ENCODE data around the gene NRG2. TPM values are rescaled to one million over a fixed set of nuclear protein-coding genes. Genes with fewer than 3 reads are reported as not detected.

Gene NRG2
- total and polyA plus RNA-seq, 2 of the 4 experiments (the other 2 are of a cell fraction) = 0.18 TPM; not detected in 1

DNA sequence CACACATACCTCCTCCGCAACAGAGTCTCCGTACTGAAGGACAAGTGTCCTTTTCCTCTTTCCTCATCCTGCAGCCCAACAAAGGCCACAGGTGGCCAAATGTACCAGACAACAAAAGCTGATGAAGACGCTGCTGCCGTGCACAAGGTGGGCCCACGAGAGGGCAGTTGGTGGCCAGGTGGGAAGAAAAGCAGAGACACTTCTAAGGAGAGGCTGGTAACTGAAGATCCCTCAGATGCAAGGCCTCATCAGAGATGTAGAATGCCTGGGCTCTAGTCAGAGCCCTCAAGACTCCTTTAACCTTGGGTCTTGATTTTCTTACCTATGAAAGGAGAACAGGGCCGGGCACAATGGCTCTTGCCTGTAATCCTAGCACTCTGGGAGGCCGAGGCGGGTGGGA lies 75.7 kb downstream of the NRG2 start:
- dilution Hi-C loops (cut with HindIII; ENCODE audit: low sequenced_read_pairs, unreplicated experiment) = no loop called here

More for the DNA sequence above, 75.7 kb downstream of the NRG2 start:
- ChIA-PET CTCF (interaction anchor here (1.2 kb wide), 2 partner anchors 180 to 190 kb away, joined by 3 to 5 read pairs; no protein-coding TSS in a partner anchor), POLR2A (ENCODE audit: unreplicated experiment) (no interaction called here)
- Histone ChIP-seq H3K14ac (replicated peaks; ENCODE audit: low read depth, low read length) (no peak overlapping the region), H3K4ac (ENCODE audit: low read depth, low read length) (no peak overlapping the region), H3K56ac (ENCODE audit: extremely low read depth, insufficient read depth, low read length) (no peak overlapping the region), H3K4me1 (ENCODE audit: control insufficient read depth, insufficient read depth, low read length) (no peaks in the 10 kb centered on the region), H3K9me3 (ENCODE audit: control insufficient read depth, insufficient read depth, low read length) (no peaks in the 10 kb centered on the region), H2BK120ac (ENCODE audit: low read depth, low read length) (no peak overlapping the region), H4K8ac (ENCODE audit: low read depth in 2 of 2, low read length in 2 of 2) (no peak overlapping the region), H2BK20ac (ENCODE audit: low read depth, low read length) (no peak overlapping the region), H3K9me1 (ENCODE audit: insufficient read depth, low read length) (no peaks in the 10 kb centered on the region), H3K4me3 (ENCODE audit: insufficient read depth, low read depth, low read length) (no peak overlapping the region), H4K91ac (ENCODE audit: insufficient read depth, low read depth, low read length) (no peak overlapping the region), H4K5ac (ENCODE audit: low read depth, low read length) (no peak overlapping the region), H3K79me1 (ENCODE audit: low read depth in 1 of 2, low read length in 2 of 2) (no peaks in the 10 kb centered on the region), H2AK5ac (ENCODE audit: low read depth, low read length) (no peak overlapping the region), H2BK15ac (ENCODE audit: low read depth, low read length) (no peak overlapping the region), H3K9ac (ENCODE audit: low read depth, low read length) (no peak overlapping the region), H2AFZ (replicated peaks; ENCODE audit: low read length, poor library complexity) (no peak overlapping the region), H3K36me3 (ENCODE audit: control insufficient read depth, insufficient read depth, low read length) (no peaks in the 10 kb centered on the region), H3K23ac (ENCODE audit: low read depth, low read length) (no peak overlapping the region), H3K18ac (ENCODE audit: low read depth, low read length) (no peak overlapping the region), H4K20me1 (ENCODE audit: insufficient read depth, low read length) (no peaks in the 10 kb centered on the region), H3K27me3 (ENCODE audit: control insufficient read depth, insufficient read depth, low read length) (peaks cover 47% of the 10 kb centered on the region), H3K4me2 (ENCODE audit: low read depth, low read length) (no peak overlapping the region), H2BK5ac (ENCODE audit: low read depth, low read length, poor library complexity, severe bottlenecking) (no peak overlapping the region), H2AK9ac (replicated peaks; ENCODE audit: low read depth, low read length, poor library complexity) (no peak overlapping the region), H3K27ac (ENCODE audit: insufficient read depth, low read length) (no peak overlapping the region)
- DNase-seq = no peak
- in situ Hi-C loops (cut with MboI; ENCODE audit: low sequenced_read_pairs) (loop anchor here (5.0 kb wide), 1 partner anchor 180 kb away; no protein-coding TSS in a partner anchor), intact Hi-C loops (cut with micrococcal nuclease) (loop anchor here (5.0 kb wide), 1 partner anchor 105 kb away; no protein-coding TSS in a partner anchor)
- BruUV-seq (replicated peaks) = no TSS peak
- no peak for ATAC-seq (ENCODE audit: low read depth)
- no CpG with 5 or more reads among the region's 8 CpGs for WGBS, 2 experiments (ENCODE audit: extremely low coverage in 2 of 2, insufficient read length in 1 of 2)
- TF ChIP-seq POLR2A (IDR thresholded peaks at IDR 0.05; ENCODE audit: low read depth, low read length) (no peak), MXI1 (IDR thresholded peaks at IDR 0.05; ENCODE audit: borderline replicate concordance, low read depth, low read length) (no peak), MAZ (IDR thresholded peaks at IDR 0.05; ENCODE audit: borderline replicate concordance, low read depth, low read length) (no peak), BHLHE40 (IDR thresholded peaks at IDR 0.05; ENCODE audit: low read depth, low read length) (no peak), CEBPB (IDR thresholded peaks at IDR 0.05; ENCODE audit: low read depth, low read length) (no peak), CHD1 (IDR thresholded peaks at IDR 0.05; ENCODE audit: low read depth, low read length) (no peak), NFE2L2 (IDR thresholded peaks at IDR 0.05; ENCODE audit: low read depth, low read length) (no peak), SMC3 (IDR thresholded peaks at IDR 0.05; ENCODE audit: low read depth, low read length) (no peak), FOS (IDR thresholded peaks at IDR 0.05; ENCODE audit: low read depth, low read length) (no peak), RCOR1 (IDR thresholded peaks at IDR 0.05; ENCODE audit: insufficient replicate concordance, low read length) (no peak), RFX5 (IDR thresholded peaks at IDR 0.05; ENCODE audit: low read depth, low read length) (no peak), MAFK (IDR thresholded peaks at IDR 0.05; ENCODE audit: low read depth, low read length) (no peak), RAD21 (IDR thresholded peaks at IDR 0.05; ENCODE audit: low read length) (no peak)
- TF ChIP-seq, protein P1, sequence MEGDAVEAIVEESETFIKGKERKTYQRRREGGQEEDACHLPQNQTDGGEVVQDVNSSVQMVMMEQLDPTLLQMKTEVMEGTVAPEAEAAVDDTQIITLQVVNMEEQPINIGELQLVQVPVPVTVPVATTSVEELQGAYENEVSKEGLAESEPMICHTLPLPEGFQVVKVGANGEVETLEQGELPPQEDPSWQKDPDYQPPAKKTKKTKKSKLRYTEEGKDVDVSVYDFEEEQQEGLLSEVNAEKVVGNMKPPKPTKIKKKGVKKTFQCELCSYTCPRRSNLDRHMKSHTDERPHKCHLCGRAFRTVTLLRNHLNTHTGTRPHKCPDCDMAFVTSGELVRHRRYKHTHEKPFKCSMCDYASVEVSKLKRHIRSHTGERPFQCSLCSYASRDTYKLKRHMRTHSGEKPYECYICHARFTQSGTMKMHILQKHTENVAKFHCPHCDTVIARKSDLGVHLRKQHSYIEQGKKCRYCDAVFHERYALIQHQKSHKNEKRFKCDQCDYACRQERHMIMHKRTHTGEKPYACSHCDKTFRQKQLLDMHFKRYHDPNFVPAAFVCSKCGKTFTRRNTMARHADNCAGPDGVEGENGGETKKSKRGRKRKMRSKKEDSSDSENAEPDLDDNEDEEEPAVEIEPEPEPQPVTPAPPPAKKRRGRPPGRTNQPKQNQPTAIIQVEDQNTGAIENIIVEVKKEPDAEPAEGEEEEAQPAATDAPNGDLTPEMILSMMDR (conservative IDR thresholded peaks at IDR 0.05; ENCODE audit: low read depth, low read length) = no peak
- TF ChIP-seq, protein P2, sequence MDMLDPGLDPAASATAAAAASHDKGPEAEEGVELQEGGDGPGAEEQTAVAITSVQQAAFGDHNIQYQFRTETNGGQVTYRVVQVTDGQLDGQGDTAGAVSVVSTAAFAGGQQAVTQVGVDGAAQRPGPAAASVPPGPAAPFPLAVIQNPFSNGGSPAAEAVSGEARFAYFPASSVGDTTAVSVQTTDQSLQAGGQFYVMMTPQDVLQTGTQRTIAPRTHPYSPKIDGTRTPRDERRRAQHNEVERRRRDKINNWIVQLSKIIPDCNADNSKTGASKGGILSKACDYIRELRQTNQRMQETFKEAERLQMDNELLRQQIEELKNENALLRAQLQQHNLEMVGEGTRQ (IDR thresholded peaks at IDR 0.05; ENCODE audit: low read depth, low read length) = no peak
- TF ChIP-seq, protein P3, sequence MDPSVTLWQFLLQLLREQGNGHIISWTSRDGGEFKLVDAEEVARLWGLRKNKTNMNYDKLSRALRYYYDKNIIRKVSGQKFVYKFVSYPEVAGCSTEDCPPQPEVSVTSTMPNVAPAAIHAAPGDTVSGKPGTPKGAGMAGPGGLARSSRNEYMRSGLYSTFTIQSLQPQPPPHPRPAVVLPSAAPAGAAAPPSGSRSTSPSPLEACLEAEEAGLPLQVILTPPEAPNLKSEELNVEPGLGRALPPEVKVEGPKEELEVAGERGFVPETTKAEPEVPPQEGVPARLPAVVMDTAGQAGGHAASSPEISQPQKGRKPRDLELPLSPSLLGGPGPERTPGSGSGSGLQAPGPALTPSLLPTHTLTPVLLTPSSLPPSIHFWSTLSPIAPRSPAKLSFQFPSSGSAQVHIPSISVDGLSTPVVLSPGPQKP (IDR thresholded peaks at IDR 0.05; ENCODE audit: borderline replicate concordance, low read depth, low read length) = no peak

All from IMR-90 (cell line).